ENCODE data around the gene MFAP2.

DNA sequence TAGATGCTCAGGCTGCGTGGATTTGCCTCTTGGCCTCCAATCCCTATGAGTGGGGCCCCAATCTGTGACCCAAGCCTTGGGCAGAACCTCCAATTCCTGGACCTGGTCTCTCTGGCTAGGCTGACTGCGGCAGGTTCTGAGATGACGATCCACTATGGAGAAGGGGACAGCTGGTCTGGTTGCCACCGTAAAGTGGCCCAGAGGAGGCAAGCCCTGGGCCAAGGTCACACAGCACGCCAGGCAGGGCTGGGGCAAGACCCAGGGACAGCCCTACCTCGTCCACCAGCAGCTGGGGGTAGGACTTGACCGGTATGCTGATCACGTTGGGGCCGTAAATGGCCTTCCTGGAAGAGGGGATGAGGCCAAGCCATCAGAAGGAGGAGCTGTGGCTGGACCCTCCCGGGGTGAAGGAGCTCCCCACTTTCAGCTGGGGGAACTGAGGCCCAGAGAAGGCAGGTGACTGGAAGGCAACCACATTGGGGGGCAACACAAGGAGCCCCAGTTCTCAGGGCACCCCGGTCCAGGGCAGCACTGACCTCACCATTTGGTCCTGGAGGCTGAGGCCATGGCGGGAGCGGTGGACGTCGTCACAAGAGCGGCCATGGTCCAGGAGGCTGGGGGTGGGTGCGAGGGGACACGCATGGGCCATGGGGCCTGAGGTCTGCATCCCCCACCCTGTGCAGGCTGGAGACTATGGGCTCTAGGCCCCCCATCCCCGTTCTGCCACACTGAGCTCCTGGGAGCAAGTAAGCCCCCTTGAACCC lies 21.5 kb upstream of the MFAP2 start:
- TF ChIP-seq, protein P1, sequence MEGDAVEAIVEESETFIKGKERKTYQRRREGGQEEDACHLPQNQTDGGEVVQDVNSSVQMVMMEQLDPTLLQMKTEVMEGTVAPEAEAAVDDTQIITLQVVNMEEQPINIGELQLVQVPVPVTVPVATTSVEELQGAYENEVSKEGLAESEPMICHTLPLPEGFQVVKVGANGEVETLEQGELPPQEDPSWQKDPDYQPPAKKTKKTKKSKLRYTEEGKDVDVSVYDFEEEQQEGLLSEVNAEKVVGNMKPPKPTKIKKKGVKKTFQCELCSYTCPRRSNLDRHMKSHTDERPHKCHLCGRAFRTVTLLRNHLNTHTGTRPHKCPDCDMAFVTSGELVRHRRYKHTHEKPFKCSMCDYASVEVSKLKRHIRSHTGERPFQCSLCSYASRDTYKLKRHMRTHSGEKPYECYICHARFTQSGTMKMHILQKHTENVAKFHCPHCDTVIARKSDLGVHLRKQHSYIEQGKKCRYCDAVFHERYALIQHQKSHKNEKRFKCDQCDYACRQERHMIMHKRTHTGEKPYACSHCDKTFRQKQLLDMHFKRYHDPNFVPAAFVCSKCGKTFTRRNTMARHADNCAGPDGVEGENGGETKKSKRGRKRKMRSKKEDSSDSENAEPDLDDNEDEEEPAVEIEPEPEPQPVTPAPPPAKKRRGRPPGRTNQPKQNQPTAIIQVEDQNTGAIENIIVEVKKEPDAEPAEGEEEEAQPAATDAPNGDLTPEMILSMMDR (conservative IDR thresholded peaks at IDR 0.05; ENCODE audit: low read depth, low read length): no peak
- TF ChIP-seq EZH2 (IDR thresholded peaks at IDR 0.05; ENCODE audit: borderline replicate concordance, low read depth, low read length, poor library complexity, severe bottlenecking): no peak

Measured in A673 (cell line).